MM.1S (cell line): ENCODE data around the gene CD244.

ENCODE experiments used
- DNase-seq: peaks from one replicate; pipeline ENCODE4 v3.0.0-alpha.2; 2015
- H2AFZ ChIP-seq: fragments of 300-600 bp; sonication (generic); 2 replicates; pipeline ENCODE4 v1.6.0; 2016; ENCODE audit warnings: antibody characterized with exemption, low read length
- H3F3A ChIP-seq: fragments of 300-600 bp; sonication (generic); 2 replicates; pipeline ENCODE4 v1.6.1; 2016; ENCODE audit warnings: mild to moderate bottlenecking, antibody characterized with exemption, low read length, moderate library complexity, mixed read lengths; ENCODE audit not compliant: insufficient read depth
- H3K27ac ChIP-seq: fragments of 300-600 bp; sonication (generic); 2 replicates; pipeline ENCODE4 v1.5.1; 2016; ENCODE audit warnings: mild to moderate bottlenecking, low read length
- H3K27me3 ChIP-seq: fragments of 300-600 bp; sonication (generic); replicated peaks from 2 replicates; pipeline ENCODE4 v1.6.0; 2016; ENCODE audit warnings: low read length; ENCODE audit not compliant: insufficient read depth
- H3K36me3 ChIP-seq: fragments of 300-600 bp; sonication (generic); replicated peaks from 2 replicates; pipeline ENCODE4 v1.6.1; 2016; ENCODE audit warnings: mild to moderate bottlenecking, low read length, mixed read lengths; ENCODE audit not compliant: insufficient read depth
- H3K4me1 ChIP-seq: fragments of 300-600 bp; sonication (generic); 2 replicates; pipeline ENCODE4 v1.6.1; 2016; ENCODE audit warnings: low read length, mixed read lengths
- H3K4me2 ChIP-seq: fragments of 300-600 bp; sonication (generic); 2 replicates; pipeline ENCODE4 v1.6.0; 2016; ENCODE audit warnings: low read depth, low read length
- H3K4me3 ChIP-seq: fragments of 300-600 bp; sonication (generic); 2 replicates; pipeline ENCODE4 v1.5.1; 2016; ENCODE audit warnings: low read length, mixed read lengths
- H3K79me2 ChIP-seq: fragments of 300-600 bp; sonication (generic); 2 replicates; pipeline ENCODE4 v1.6.1; 2016; ENCODE audit warnings: mixed run types, low read length, mixed read lengths
- H3K9ac ChIP-seq: fragments of 300-600 bp; sonication (generic); 2 replicates; pipeline ENCODE4 v1.6.1; 2016; ENCODE audit warnings: low read length, mixed read lengths
- H3K9me2 ChIP-seq: fragments of 300-600 bp; sonication (generic); replicated peaks from 2 replicates; pipeline ENCODE4 v1.6.1; 2016; ENCODE audit warnings: mild to moderate bottlenecking, low read length, mixed read lengths; ENCODE audit not compliant: insufficient read depth
- H3K9me3 ChIP-seq: fragments of 300-600 bp; sonication (generic); replicated peaks from 2 replicates; pipeline ENCODE4 v1.6.1; 2016; ENCODE audit warnings: mild to moderate bottlenecking, low read length, mixed read lengths; ENCODE audit not compliant: insufficient read depth
- H4K20me1 ChIP-seq: fragments of 300-600 bp; sonication (generic); 2 replicates; pipeline ENCODE4 v1.6.1; 2016; ENCODE audit warnings: mild to moderate bottlenecking, low read length, moderate library complexity, mixed read lengths; ENCODE audit not compliant: insufficient read depth
- CTCF ChIP-seq: fragments of 300-600 bp; sonication (generic); IDR thresholded peaks from 2 replicates; pipeline ENCODE4 v1.5.1; 2016; ENCODE audit warnings: antibody characterized with exemption, low read length, mixed read lengths
- EZH2 ChIP-seq: fragments of 300-600 bp; sonication (generic); optimal IDR thresholded peaks from 2 replicates; pipeline ENCODE3; 2017; ENCODE audit warnings: low read depth, mild to moderate bottlenecking, antibody characterized with exemption, low read length, mixed read lengths
- EZH2phosphoT487 ChIP-seq: fragments of 300-600 bp; sonication (generic); IDR thresholded peaks from 2 replicates; pipeline ENCODE4 v1.6.1; 2018; ENCODE audit warnings: antibody characterized with exemption, low read length

The CD244 gene

GRCh38 chr1:160807247-160807646 is 55.4 kb downstream of the CD244 start:
- Histone ChIP-seq H3K27ac (no peak overlapping the region), H3K4me2 (no peak overlapping the region), H3K9me2 (no peaks in the 10 kb centered on the region), H3K36me3 (0 out of 2 replicates have a peak, but pooled peaks cover 1% of the 10 kb centered on the region), H3K4me1 (peaks cover 33% of the 10 kb centered on the region), H4K20me1 (no peaks in the 10 kb centered on the region), H3K9me3 (no peaks in the 10 kb centered on the region), H2AFZ (no peak overlapping the region), H3K9ac (no peak overlapping the region), H3K27me3 (no peaks in the 10 kb centered on the region), H3K79me2 (peaks cover 85% of the 10 kb centered on the region), H3F3A (peaks cover 23% of the 10 kb centered on the region), H3K4me3 (no peak overlapping the region)
- TF ChIP-seq CTCF (no peak), EZH2 (no peak), EZH2phosphoT487 (no peak)
- DNase-seq, result no peak

- Histone ChIP-seq H3F3A (peaks cover 22% of the 10 kb centered on the region), H4K20me1 (no peaks in the 10 kb centered on the region), H2AFZ (no peak overlapping the region), H3K79me2 (peaks cover 85% of the 10 kb centered on the region), H3K9me2 (no peaks in the 10 kb centered on the region), H3K4me2 (no peak overlapping the region), H3K9me3 (no peaks in the 10 kb centered on the region), H3K27ac (no peak overlapping the region), H3K4me3 (no peak overlapping the region), H3K4me1 (peaks cover 28% of the 10 kb centered on the region), H3K36me3 (0 out of 2 replicates have a peak, but pooled peaks cover 6% of the 10 kb centered on the region), H3K9ac (no peak overlapping the region), H3K27me3 (no peaks in the 10 kb centered on the region)
- TF ChIP-seq CTCF (no peak), EZH2 (no peak), EZH2phosphoT487 (no peak)
- DNase-seq, result no peak
Observed at GRCh38 chr1:160806784-160807183, 55.9 kb downstream of the CD244 start.

- Histone ChIP-seq H3K4me1 (peaks cover 26% of the 10 kb centered on the region), H3K9me3 (no peaks in the 10 kb centered on the region), H4K20me1 (no peaks in the 10 kb centered on the region), H3K27ac (no peak overlapping the region), H2AFZ (no peak overlapping the region), H3K27me3 (no peaks in the 10 kb centered on the region), H3F3A (peaks cover 16% of the 10 kb centered on the region), H3K4me3 (no peak overlapping the region), H3K4me2 (no peak overlapping the region), H3K9me2 (no peaks in the 10 kb centered on the region), H3K36me3 (0 out of 2 replicates have a peak, but pooled peaks cover 6% of the 10 kb centered on the region), H3K79me2 (peaks cover 86% of the 10 kb centered on the region), H3K9ac (no peak overlapping the region)
- TF ChIP-seq CTCF (peak; percentile 54), EZH2 (no peak), EZH2phosphoT487 (no peak)
- DNase-seq, result no peak
Observed at GRCh38 chr1:160806109-160806665, 56.5 kb downstream of the CD244 start.
